Parathyroid adenoma (tissue), 2 donors: ENCODE measurements around the gene ENTPD6.

Experiments used
- H2AFZ ChIP-seq: fragments of 300-600 bp; sonication (generic); one replicate; pipeline ENCODE4 v1.7.0; 2017; ENCODE audit warnings: antibody characterized with exemption, mild to moderate bottlenecking
- H3K27ac ChIP-seq: fragments of 300-600 bp; sonication (generic); one replicate; pipeline ENCODE4 v1.7.0; 2017
- H3K27me3 ChIP-seq: fragments of 300-600 bp; sonication (generic); one replicate; pipeline ENCODE4 v1.7.0; 2017; ENCODE audit warnings: low read length; ENCODE audit not compliant: control insufficient read depth, insufficient read depth
- H3K36me3 ChIP-seq: fragments of 300-600 bp; sonication (generic); one replicate; pipeline ENCODE4 v1.7.0; 2017; ENCODE audit warnings: low read length; ENCODE audit not compliant: control insufficient read depth, insufficient read depth
- H3K4me1 ChIP-seq: fragments of 300-600 bp; sonication (generic); one replicate; pipeline ENCODE4 v1.7.0; 2017; ENCODE audit warnings: control low read depth
- H3K4me2 ChIP-seq: fragments of 300-600 bp; sonication (generic); one replicate; pipeline ENCODE4 v1.7.0; 2017; ENCODE audit warnings: low read length
- H3K4me3 ChIP-seq: fragments of 300-600 bp; sonication (generic); one replicate; pipeline ENCODE4 v1.7.0; 2017; ENCODE audit warnings: low read depth, low read length
- H3K79me2 ChIP-seq: fragments of 300-600 bp; sonication (generic); one replicate; pipeline ENCODE4 v1.7.0; 2017; ENCODE audit warnings: control low read depth
- H3K9ac ChIP-seq: fragments of 300-600 bp; sonication (generic); one replicate; pipeline ENCODE4 v1.7.0; 2017; ENCODE audit warnings: mild to moderate bottlenecking
- H3K9me3 ChIP-seq: fragments of 300-600 bp; sonication (generic); one replicate; pipeline ENCODE4 v1.7.0; 2017; ENCODE audit warnings: low read length; ENCODE audit not compliant: control insufficient read depth
- TF ChIP-seq, protein P1 (sequence below): fragments of 300-600 bp; sonication (generic); IDR thresholded peaks from one replicate; pipeline ENCODE4 v1.7.0; 2017; ENCODE audit warnings: antibody characterized with exemption, mild to moderate bottlenecking
- donor health status: primary hyperparathyroidism.

ENTPD6 gene

DNA sequence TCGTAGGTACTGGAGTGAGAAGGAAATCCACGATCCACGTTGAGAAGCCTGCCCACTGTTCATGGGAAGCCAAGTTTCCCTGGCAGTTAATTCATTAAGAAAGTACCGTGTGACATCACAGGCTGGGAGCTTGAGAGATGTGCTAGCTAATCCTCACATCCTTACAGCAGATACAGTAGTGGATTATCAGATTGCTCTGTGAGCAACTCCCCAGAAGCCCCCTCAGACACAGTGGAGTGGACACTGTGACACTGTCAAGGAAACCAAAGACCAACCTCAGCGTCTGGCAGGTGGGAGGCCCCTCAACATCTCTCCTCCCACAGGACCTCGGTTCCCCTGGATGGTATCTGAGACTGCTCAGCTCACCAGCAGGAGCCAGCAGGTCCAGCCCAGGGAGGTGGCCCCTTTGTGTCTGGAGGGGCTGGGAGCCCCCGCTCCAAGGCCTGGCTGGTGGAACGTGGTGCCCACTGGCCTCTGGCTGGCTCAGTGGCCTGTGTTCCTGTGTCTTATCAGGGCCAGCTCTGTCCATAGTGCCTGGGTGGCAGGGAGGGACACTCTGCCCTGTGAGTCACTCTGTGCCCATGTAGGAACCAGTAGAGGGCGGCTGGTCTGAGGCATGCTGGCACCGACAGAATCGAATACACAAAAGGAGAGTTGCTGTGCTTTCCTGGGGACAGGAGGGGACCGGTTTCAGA is 59.6 kb downstream of the ENTPD6 start:
- Histone ChIP-seq H3K27ac (no peak overlapping the region), H2AFZ (no peak overlapping the region), H3K4me1 (peaks cover 3% of the 10 kb centered on the region), H3K27me3 (no peaks in the 10 kb centered on the region), H3K9me3 (no peaks in the 10 kb centered on the region), H3K79me2 (peaks cover 31% of the 10 kb centered on the region), H3K4me2 (no peak overlapping the region), H3K36me3 (no peaks in the 10 kb centered on the region), H3K9ac (no peak overlapping the region), H3K4me3 (no peak overlapping the region)
- TF ChIP-seq, protein P1, sequence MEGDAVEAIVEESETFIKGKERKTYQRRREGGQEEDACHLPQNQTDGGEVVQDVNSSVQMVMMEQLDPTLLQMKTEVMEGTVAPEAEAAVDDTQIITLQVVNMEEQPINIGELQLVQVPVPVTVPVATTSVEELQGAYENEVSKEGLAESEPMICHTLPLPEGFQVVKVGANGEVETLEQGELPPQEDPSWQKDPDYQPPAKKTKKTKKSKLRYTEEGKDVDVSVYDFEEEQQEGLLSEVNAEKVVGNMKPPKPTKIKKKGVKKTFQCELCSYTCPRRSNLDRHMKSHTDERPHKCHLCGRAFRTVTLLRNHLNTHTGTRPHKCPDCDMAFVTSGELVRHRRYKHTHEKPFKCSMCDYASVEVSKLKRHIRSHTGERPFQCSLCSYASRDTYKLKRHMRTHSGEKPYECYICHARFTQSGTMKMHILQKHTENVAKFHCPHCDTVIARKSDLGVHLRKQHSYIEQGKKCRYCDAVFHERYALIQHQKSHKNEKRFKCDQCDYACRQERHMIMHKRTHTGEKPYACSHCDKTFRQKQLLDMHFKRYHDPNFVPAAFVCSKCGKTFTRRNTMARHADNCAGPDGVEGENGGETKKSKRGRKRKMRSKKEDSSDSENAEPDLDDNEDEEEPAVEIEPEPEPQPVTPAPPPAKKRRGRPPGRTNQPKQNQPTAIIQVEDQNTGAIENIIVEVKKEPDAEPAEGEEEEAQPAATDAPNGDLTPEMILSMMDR: no peak

DNA sequence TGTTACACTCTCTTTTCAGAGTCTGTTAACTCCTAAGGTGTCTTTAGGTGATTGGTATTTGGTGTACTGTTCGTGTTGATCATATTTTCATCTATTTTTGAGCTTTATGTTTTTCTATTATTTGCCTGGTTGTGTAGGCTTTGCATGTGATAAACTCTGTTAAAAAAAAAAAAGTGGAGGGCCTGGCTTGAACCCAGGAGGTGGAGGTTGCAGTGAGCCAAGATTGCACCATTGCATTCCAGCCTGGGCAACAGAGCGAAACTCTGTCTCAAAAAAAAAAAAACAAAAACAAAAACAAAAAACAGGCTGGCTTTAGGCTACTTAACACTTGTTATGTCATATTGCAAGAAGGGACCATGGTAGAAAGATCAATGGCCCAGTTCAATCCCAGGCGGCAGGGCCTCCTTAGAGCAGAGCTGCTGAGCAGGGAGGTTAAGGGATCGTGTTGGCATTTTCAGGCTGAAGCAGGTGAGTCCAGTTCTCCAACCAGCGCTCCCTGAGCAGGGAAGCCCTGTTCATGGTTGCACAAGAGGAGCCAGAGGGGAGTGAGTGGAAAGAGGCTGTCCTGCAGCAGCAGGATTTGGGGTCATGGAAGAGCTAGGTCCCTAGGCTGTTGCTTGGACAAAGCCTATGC is 60.8 kb downstream of the ENTPD6 start:
- Histone ChIP-seq H3K4me3 (no peak overlapping the region), H3K4me2 (no peak overlapping the region), H2AFZ (no peak overlapping the region), H3K9me3 (no peaks in the 10 kb centered on the region), H3K27ac (peak overlapping the region; percentile 4), H3K9ac (no peak overlapping the region), H3K36me3 (no peaks in the 10 kb centered on the region), H3K4me1 (peaks cover 3% of the 10 kb centered on the region), H3K79me2 (peaks cover 23% of the 10 kb centered on the region), H3K27me3 (no peaks in the 10 kb centered on the region)
- TF ChIP-seq, protein P1: no peak

DNA sequence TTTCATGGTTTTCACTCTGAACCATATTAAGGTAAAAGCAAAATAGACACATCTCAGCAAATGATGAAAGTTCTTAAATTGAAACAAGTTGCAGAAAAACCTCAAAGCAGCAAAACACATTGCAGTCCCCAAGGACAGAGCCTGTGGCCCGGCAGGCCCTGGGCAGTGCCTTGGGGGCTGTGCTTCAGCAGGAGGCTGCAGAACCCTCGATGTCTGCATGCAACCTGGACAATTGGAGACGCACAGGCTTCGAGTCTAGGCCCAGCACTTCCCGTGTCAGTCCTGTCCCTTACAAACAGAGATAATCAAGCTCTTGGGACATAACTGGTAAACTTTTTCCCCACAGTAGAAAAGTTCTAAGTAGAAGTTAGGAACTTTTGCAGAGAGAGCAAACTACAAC is 61.6 kb downstream of the ENTPD6 start:
- no peak overlapping the region for H2AFZ ChIP-seq
- peaks cover 19% of the 10 kb centered on the region for H3K79me2 ChIP-seq
- H3K9me3 ChIP-seq: no peaks in the 10 kb centered on the region
- no peak overlapping the region for H3K9ac ChIP-seq
- TF ChIP-seq, protein P1: no peak
- no peak overlapping the region for H3K4me3 ChIP-seq
- H3K27ac ChIP-seq: no peak overlapping the region
- no peak overlapping the region for H3K4me2 ChIP-seq
- no peaks in the 10 kb centered on the region for H3K27me3 ChIP-seq
- no peaks in the 10 kb centered on the region for H3K36me3 ChIP-seq
- peaks cover 3% of the 10 kb centered on the region for H3K4me1 ChIP-seq

DNA sequence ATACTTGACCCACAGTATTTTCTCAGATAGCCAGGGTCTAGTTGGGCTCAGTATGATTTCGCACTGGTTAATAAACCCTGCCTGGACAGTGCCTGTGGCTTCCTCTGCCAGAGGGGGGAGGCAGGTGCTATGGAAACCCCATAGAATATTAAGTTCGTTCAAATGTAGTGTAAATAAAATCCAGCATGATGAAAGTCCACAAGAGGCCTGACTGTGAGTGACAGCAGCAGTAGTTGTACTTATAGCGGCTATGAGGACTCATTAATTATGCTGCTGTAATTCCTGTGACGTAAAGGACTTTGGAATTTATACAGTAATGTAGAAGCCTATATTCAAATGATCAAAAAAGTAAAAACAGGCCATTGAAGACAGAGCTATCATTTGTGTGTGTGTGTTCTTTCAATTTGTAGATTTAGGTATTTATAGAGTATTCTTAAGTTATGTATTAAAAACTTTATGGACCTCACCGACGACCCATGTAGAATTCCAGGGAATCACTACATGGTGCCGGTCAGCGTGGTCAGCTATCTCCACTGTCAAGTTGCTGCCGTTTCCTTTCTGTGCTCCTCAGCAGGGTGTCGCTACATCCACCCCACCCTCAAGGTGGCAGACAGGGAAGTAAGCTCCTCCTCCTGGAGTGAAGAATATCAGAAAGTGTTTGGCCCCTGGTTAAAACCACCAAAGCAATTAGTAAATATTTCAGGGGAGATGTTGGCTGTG is 62.4 kb downstream of the ENTPD6 start:
- H3K27me3 ChIP-seq: no peaks in the 10 kb centered on the region
- peaks cover 11% of the 10 kb centered on the region for H3K79me2 ChIP-seq
- H3K4me1 ChIP-seq: peaks cover 3% of the 10 kb centered on the region
- H3K9me3 ChIP-seq: no peaks in the 10 kb centered on the region
- H3K9ac ChIP-seq: no peak overlapping the region
- TF ChIP-seq, protein P1: no peak
- H3K27ac ChIP-seq: no peak overlapping the region
- H2AFZ ChIP-seq: no peak overlapping the region
- no peak overlapping the region for H3K4me2 ChIP-seq
- no peak overlapping the region for H3K4me3 ChIP-seq
- H3K36me3 ChIP-seq: no peaks in the 10 kb centered on the region
